PC-9 (cell line): ENCODE measurements around the gene KLK4.

ENCODE experiments used
- EZH2 ChIP-seq: fragments of 200-600 bp; sonication (generic); IDR thresholded peaks from 2 replicates; pipeline ENCODE4 v1.8.0; 2017; ENCODE audit warnings: antibody characterized with exemption, low read depth
- TF ChIP-seq, protein P1 (sequence below): fragments of 200-600 bp; sonication (generic); conservative IDR thresholded peaks from 2 replicates; pipeline ENCODE4 v1.6.1; 2017; ENCODE audit warnings: mixed run types, antibody characterized with exemption, mild to moderate bottlenecking, moderate library complexity

- no peak for TF ChIP-seq EZH2
- TF ChIP-seq, protein P1, sequence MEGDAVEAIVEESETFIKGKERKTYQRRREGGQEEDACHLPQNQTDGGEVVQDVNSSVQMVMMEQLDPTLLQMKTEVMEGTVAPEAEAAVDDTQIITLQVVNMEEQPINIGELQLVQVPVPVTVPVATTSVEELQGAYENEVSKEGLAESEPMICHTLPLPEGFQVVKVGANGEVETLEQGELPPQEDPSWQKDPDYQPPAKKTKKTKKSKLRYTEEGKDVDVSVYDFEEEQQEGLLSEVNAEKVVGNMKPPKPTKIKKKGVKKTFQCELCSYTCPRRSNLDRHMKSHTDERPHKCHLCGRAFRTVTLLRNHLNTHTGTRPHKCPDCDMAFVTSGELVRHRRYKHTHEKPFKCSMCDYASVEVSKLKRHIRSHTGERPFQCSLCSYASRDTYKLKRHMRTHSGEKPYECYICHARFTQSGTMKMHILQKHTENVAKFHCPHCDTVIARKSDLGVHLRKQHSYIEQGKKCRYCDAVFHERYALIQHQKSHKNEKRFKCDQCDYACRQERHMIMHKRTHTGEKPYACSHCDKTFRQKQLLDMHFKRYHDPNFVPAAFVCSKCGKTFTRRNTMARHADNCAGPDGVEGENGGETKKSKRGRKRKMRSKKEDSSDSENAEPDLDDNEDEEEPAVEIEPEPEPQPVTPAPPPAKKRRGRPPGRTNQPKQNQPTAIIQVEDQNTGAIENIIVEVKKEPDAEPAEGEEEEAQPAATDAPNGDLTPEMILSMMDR: no peak
These were observed 35.3 kb downstream of the KLK4 start for GRCh38 chr19:50875795-50876422.
